ENCODE measurements around the gene PDGFD. TPM values are rescaled to one million over a fixed set of nuclear protein-coding genes. Genes with fewer than 3 reads are reported as not detected.

Gene PDGFD
- total RNA-seq, 3 donors from 2014 or later (not counting 1 experiment from before 2014, with no cell fraction given): 23.2 to 41.2 (median 33.1) TPM

GRCh38 chr11:104136861-104137260, 27.1 kb downstream of the PDGFD start:
- no peaks in the 10 kb centered on the region for H3K9me3 ChIP-seq (ENCODE audit: control insufficient read depth, insufficient read depth, low read length)
- no peaks in the 10 kb centered on the region for H3K27me3 ChIP-seq (ENCODE audit: control insufficient read depth, insufficient read depth, low read length)
- no peak for DNase-seq
- Mint-ChIP-seq H3K9me3 (no peaks in the 10 kb centered on the region), H3K36me3 (no peaks in the 10 kb centered on the region), H3K27ac (no peak overlapping the region), H3K4me3 (no peak overlapping the region), H3K4me1 (peaks cover 45 to 53% of the 10 kb centered on the region in 2 donors), H3K27me3 (ENCODE audit: low read depth in 2 of 2) (no peaks in the 10 kb centered on the region)
- no peaks in the 10 kb centered on the region for H3K36me3 ChIP-seq (ENCODE audit: control insufficient read depth, insufficient read depth, low read length)
- H3K4me1 ChIP-seq (ENCODE audit: control insufficient read depth, insufficient read depth, low read length): peaks cover 9% of the 10 kb centered on the region
- no peak for ATAC-seq
- no peak for TF ChIP-seq CTCF (IDR thresholded peaks at IDR 0.05)
- H3K4me3 ChIP-seq (ENCODE audit: low read length): no peak overlapping the region
- H3K27ac ChIP-seq (ENCODE audit: low read length): no peak overlapping the region
- intact Hi-C loops (cut with micrococcal nuclease): no loop called here

GRCh38 chr11:104134745-104135144, 29.2 kb downstream of the PDGFD start:
- H3K27me3 ChIP-seq (ENCODE audit: control insufficient read depth, insufficient read depth, low read length): no peaks in the 10 kb centered on the region
- H3K27ac Mint-ChIP-seq: no peak overlapping the region
- intact Hi-C loops (cut with micrococcal nuclease): no loop called here
- no peak overlapping the region for H3K27ac ChIP-seq (ENCODE audit: low read length)
- ATAC-seq: peak in 1 of 3 donors; percentile 35
- no peaks in the 10 kb centered on the region for H3K9me3 Mint-ChIP-seq
- peaks cover 48 to 55% of the 10 kb centered on the region in 2 donors for H3K4me1 Mint-ChIP-seq
- no peaks in the 10 kb centered on the region for H3K9me3 ChIP-seq (ENCODE audit: control insufficient read depth, insufficient read depth, low read length)
- no peaks in the 10 kb centered on the region for H3K36me3 ChIP-seq (ENCODE audit: control insufficient read depth, insufficient read depth, low read length)
- 28% methylated on average over 1 of the region's 1 CpG for WGBS (ENCODE audit: insufficient coverage)
- DNase-seq: no peak
- H3K36me3 Mint-ChIP-seq: no peaks in the 10 kb centered on the region
- no peaks in the 10 kb centered on the region for H3K27me3 Mint-ChIP-seq (ENCODE audit: low read depth in 2 of 2)
- H3K4me1 ChIP-seq (ENCODE audit: control insufficient read depth, insufficient read depth, low read length): peaks cover 9% of the 10 kb centered on the region
- TF ChIP-seq CTCF (IDR thresholded peaks at IDR 0.05): no peak
- no peak overlapping the region for H3K4me3 Mint-ChIP-seq
- H3K4me3 ChIP-seq (ENCODE audit: low read length): no peak overlapping the region

- no peak for TF ChIP-seq CTCF (IDR thresholded peaks at IDR 0.05)
- no peaks in the 10 kb centered on the region for H3K36me3 Mint-ChIP-seq
- no peak for DNase-seq
- Histone ChIP-seq H3K4me1 (ENCODE audit: control insufficient read depth, insufficient read depth, low read length) (peaks cover 11% of the 10 kb centered on the region), H3K27ac (ENCODE audit: low read length) (no peak overlapping the region), H3K36me3 (ENCODE audit: control insufficient read depth, insufficient read depth, low read length) (no peaks in the 10 kb centered on the region), H3K4me3 (ENCODE audit: low read length) (no peak overlapping the region), H3K27me3 (ENCODE audit: control insufficient read depth, insufficient read depth, low read length) (no peaks in the 10 kb centered on the region), H3K9me3 (ENCODE audit: control insufficient read depth, insufficient read depth, low read length) (no peaks in the 10 kb centered on the region)
- H3K4me1 Mint-ChIP-seq: peaks cover 67 to 75% of the 10 kb centered on the region in 2 donors
- peak overlapping the region in 1 of 2 donors; percentile 12 for H3K27ac Mint-ChIP-seq
- H3K9me3 Mint-ChIP-seq: no peaks in the 10 kb centered on the region
- no peak overlapping the region for H3K4me3 Mint-ChIP-seq
- 69% methylated on average over 1 of the region's 1 CpG for WGBS (ENCODE audit: insufficient coverage)
- intact Hi-C loops (cut with micrococcal nuclease): no loop called here
- no peaks in the 10 kb centered on the region for H3K27me3 Mint-ChIP-seq (ENCODE audit: low read depth in 2 of 2)
- ATAC-seq: peak in 1 of 3 donors; percentile 61
These were observed 33.8 kb downstream of the PDGFD start for GRCh38 chr11:104130161-104130560.

- no peak for ATAC-seq
- Mint-ChIP-seq H3K9me3 (no peaks in the 10 kb centered on the region), H3K27me3 (ENCODE audit: low read depth in 2 of 2) (no peaks in the 10 kb centered on the region), H3K4me3 (no peak overlapping the region), H3K4me1 (peaks cover 61 to 65% of the 10 kb centered on the region in 2 donors), H3K36me3 (no peaks in the 10 kb centered on the region), H3K27ac (peak overlapping the region in 1 of 2 donors; percentile 14)
- intact Hi-C loops (cut with micrococcal nuclease): no loop called here
- TF ChIP-seq CTCF (IDR thresholded peaks at IDR 0.05): no peak
- 74% methylated on average over 3 of the region's 3 CpGs for WGBS (ENCODE audit: insufficient coverage)
- no peak for DNase-seq
- peaks cover 4% of the 10 kb centered on the region for H3K4me1 ChIP-seq (ENCODE audit: control insufficient read depth, insufficient read depth, low read length)
- H3K27me3 ChIP-seq (ENCODE audit: control insufficient read depth, insufficient read depth, low read length): no peaks in the 10 kb centered on the region
- no peak overlapping the region for H3K4me3 ChIP-seq (ENCODE audit: low read length)
- no peaks in the 10 kb centered on the region for H3K9me3 ChIP-seq (ENCODE audit: control insufficient read depth, insufficient read depth, low read length)
- H3K36me3 ChIP-seq (ENCODE audit: control insufficient read depth, insufficient read depth, low read length): no peaks in the 10 kb centered on the region
- H3K27ac ChIP-seq (ENCODE audit: low read length): no peak overlapping the region
These were observed 34.8 kb downstream of the PDGFD start for GRCh38 chr11:104129145-104129544.

Measured in natural killer cell (primary cell).